Heart left ventricle (tissue), 16 donors: ENCODE measurements around the gene TTC21B. TPM values are rescaled to one million over a fixed set of nuclear protein-coding genes. Genes with fewer than 3 reads are reported as not detected.
A peak's percentile ranks its signal among the peaks of the same experiment; 100 is the strongest.

Experiments used
- ATAC-seq, 4 donors: fragments of 200-7000 bp; cut with Tn5 transposase; one replicate each; pipeline ENCODE4 v1.9.1; 2020 to 2022; ENCODE audit warnings: moderate library complexity in 4 of 4, mild to moderate bottlenecking in 3 of 4, moderate number of reproducible peaks in 1 of 4
- DNase-seq, 5 donors: peaks; one replicate each; pipeline ENCODE4 v3.0.0-alpha.2; 2020
- H3K27ac ChIP-seq, 12 donors: fragments of 200-600 bp; sonication (generic) in 4 of 12; one replicate each; pipeline versions ENCODE4 v1.5.0 to v1.8.0; 2016 to 2022; ENCODE audit warnings: mild to moderate bottlenecking in 2 of 12
- H3K27me3 ChIP-seq, 9 donors: fragments of 200-600 bp; sonication (generic) in 2 of 9; one replicate each; pipeline versions ENCODE4 v1.5.1 to v1.8.0; 2016 to 2022; ENCODE audit warnings: mild to moderate bottlenecking in 3 of 9
- H3K36me3 ChIP-seq, 9 donors: fragments of 200-600 bp; sonication (generic) in 2 of 9; one replicate each; pipeline versions ENCODE4 v1.5.0 to v1.8.0; 2018 to 2022; ENCODE audit warnings: mild to moderate bottlenecking in 2 of 9
- H3K4me1 ChIP-seq, 12 donors: fragments of 200-600 bp; sonication (generic) in 4 of 12; one replicate each; pipeline versions ENCODE4 v1.5.0 to v1.8.0; 2016 to 2022; ENCODE audit warnings: mild to moderate bottlenecking in 3 of 12
- H3K4me3 ChIP-seq, 12 donors: fragments of 200-600 bp; sonication (generic) in 4 of 12; one replicate each; pipeline versions ENCODE4 v1.5.0 to v1.8.0; 2017 to 2022; ENCODE audit warnings: mild to moderate bottlenecking in 9 of 12, moderate library complexity in 4 of 12
- H3K9me3 ChIP-seq, 12 donors: fragments of 200-600 bp; sonication (generic) in 4 of 12; one replicate each; pipeline versions ENCODE4 v1.5.0 to v1.8.0; 2016 to 2022; ENCODE audit warnings: mild to moderate bottlenecking in 1 of 12
- CTCF ChIP-seq, 12 donors: fragments of 200-600 bp; sonication (generic) in 4 of 12; IDR thresholded peaks; one replicate each; pipeline versions ENCODE4 v1.5.0 to v1.8.0; 2018 to 2022; ENCODE audit warnings: antibody characterized with exemption in 12 of 12, mild to moderate bottlenecking in 5 of 12
- POLR2A ChIP-seq, 2 donors: fragments of 450-650 bp; IDR thresholded peaks; one replicate each; pipeline ENCODE4 v1.6.1; 2017; ENCODE audit warnings: antibody characterized with exemption in 2 of 2, mild to moderate bottlenecking in 2 of 2, moderate library complexity in 2 of 2
- WGBS, 4 donors: extraction: QIAGEN DNeasy Blood & Tissue Kit in 2 of 4; methylation state at CpG; one replicate each; pipeline versions ENCODE4 v1.1.5 to v1.1.7; 2013 to 2018; 5-methylcytosine and 5-hydroxymethylcytosine counted together
- intact Hi-C, 10 donors: fragments of 100-400 bp; cut with DNase I; formaldehyde crosslinking; loops; one replicate each; pipeline versions ENCODE4 v1.11.1 to v1.14.2; 2022
- long read RNA-seq, 3 donors: library from polyadenylated mRNA; unstranded; transcript quantifications; one replicate each; pipeline ENCODE4 v2.0.0, GENCODE V29; 2020 to 2021
- polyA plus RNA-seq, 2 donors: library from polyadenylated mRNA; stranded (reverse); fragments of 200-250 nt; gene quantifications; one replicate each; pipeline ENCODE4 v1.2.3, GENCODE V29; 2013
- total RNA-seq, 9 donors: library from RNA; depleted of rRNA in 2 of 9; stranded (reverse); fragments of >200 nt in 2 of 9; fragmentation: NEBNext Ultra II Directional in 3 of 9; extraction: Animal tissue kit (Norgen Biotek cat#: 25700) in 3 of 9; gene quantifications; one replicate each; pipeline versions ENCODE4 v1.1.0 to v1.2.4, GENCODE V29; 2016 to 2023
- donor health status: ischemic (EF 13 %, LVEDD 7.1; RV severe dilation, severe dysfunction).
- donor health status: healthy with polysubstance abuse.
- donor health status: DM: no; HTN: yes; CAD: no.
- donor health status: DM: no; HTN: no; CAD: no.
- donor health status: ischemic (EF 25% LVEDD 6.9; RV normal size, moderate dysfunction).
- donor health status: ischemic (EF 25% LVEDD 5.7; RV mildly dilated, moderate dysfunction).
- donor health status: healthy.
- donor health status: DM: yes; HTN: yes; CAD: no.
- donor health status: ischemic (EF 35%, LVEDD 5.7; RV mildly dilated, moderate dysfunction).
- donor health status: nonischemic (EF 11% LVEDD 7.7; RV severe dilation, severe dysfunction).
- donor health status: DM: yes; HTN: yes; CAD: no.
- donor health status: PGD.
- donor health status: ischemic (EF 29% LVEDD 5.4; RV normal size, mild dysfunction).
- donor health status: nonischemic (EF 23%, LVEDD 6.1; RV moderate dilation, normal function).

The TTC21B gene
- total RNA-seq (10 to 100 TPM in 8 of 9 donors, 1 to 10 TPM in 1; 8.8 to 16.1 (median 13.6) TPM), polyA plus RNA-seq (1 to 10 TPM; 3.7 to 5.4 TPM)
- long read RNA-seq, donor 1, full-length matches to known transcripts: 15 of 20 reads
- long read RNA-seq, donor 1, partial matches to known transcripts: 4 of 20 reads
- long read RNA-seq, donor 1, other reads (novel, unspliced or antisense): 1 of 20 reads
- long read RNA-seq, donor 2, full-length matches to known transcripts: 22 of 40 reads
- long read RNA-seq, donor 2, partial matches to known transcripts: 12 of 40 reads
- long read RNA-seq, donor 2, other reads (novel, unspliced or antisense): 6 of 40 reads
- long read RNA-seq, donor 3, full-length matches to known transcripts: 18 of 23 reads
- long read RNA-seq, donor 3, partial matches to known transcripts: 1 of 23 reads
- long read RNA-seq, donor 3, other reads (novel, unspliced or antisense): 4 of 23 reads

GRCh38 chr2:165953655-165954606 is at the start of gene TTC21B:
TSS of gene TTC21B (minus strand) at chr2:165953776. CDS start at chr2:165953705, 71 bp downstream.
- Histone ChIP-seq H3K27ac (peak within 1 kb of the TSS; percentile 23 to 91 (median 84)), H3K27me3 (no peaks in the 10 kb centered on the region), H3K36me3 (peaks cover 0 to 7% (median 3%) of the 10 kb centered on the region in 9 donors), H3K9me3 (no peaks in the 10 kb centered on the region), H3K4me3 (peak within 1 kb of the TSS; percentile 54 to 91 (median 80)), H3K4me1 (peaks cover 0 to 37% (median 20%) of the 10 kb centered on the region in 12 donors)
- ATAC-seq (peak; percentile 100), DNase-seq (peak; percentile 96 to 97 (median 97))
- WGBS, 4 donors: 0 to 1% (median 1%) methylated on average over 34 to 55 of the region's 55 CpGs
- TF ChIP-seq POLR2A (IDR thresholded peaks at IDR 0.05) (peak; percentile 21 to 64), CTCF (IDR thresholded peaks at IDR 0.05) (peak; percentile 78 to 88 (median 84))
- intact Hi-C loops: loop anchor here in 8 of 10 donors (2.0 to 10.0 kb wide), 4 partner anchors 171 to 231 kb away; partner anchors contain the start of gene SCN1A (in 5 of the 8)

- Histone ChIP-seq H3K27ac (no peak overlapping the region), H3K27me3 (no peaks in the 10 kb centered on the region), H3K4me1 (no peaks in the 10 kb centered on the region), H3K9me3 (no peaks in the 10 kb centered on the region), H3K36me3 (no peaks in the 10 kb centered on the region), H3K4me3 (no peak overlapping the region)
- no peak for ATAC-seq
- 48 to 63% (median 59%) methylated on average over 2 of the region's 2 CpGs for WGBS, 4 donors
- DNase-seq: no peak
- TF ChIP-seq CTCF (IDR thresholded peaks at IDR 0.05) (no peak), POLR2A (IDR thresholded peaks at IDR 0.05) (no peak)
- intact Hi-C loops: no loop called here
Observed at GRCh38 chr2:166000401-166000800, 46.8 kb upstream of the TTC21B start.

- intact Hi-C loops: no loop called here
- H3K4me3 ChIP-seq: no peak overlapping the region
- no peak for DNase-seq
Observed at GRCh38 chr2:165990846-165991245, 37.3 kb upstream of the TTC21B start.

More at GRCh38 chr2:165990846-165991245, 37.3 kb upstream of the TTC21B start:
- Histone ChIP-seq H3K9me3 (peaks cover 0 to 3% (median 0%) of the 10 kb centered on the region in 12 donors), H3K36me3 (no peaks in the 10 kb centered on the region), H3K27me3 (no peaks in the 10 kb centered on the region), H3K27ac (no peak overlapping the region), H3K4me1 (no peaks in the 10 kb centered on the region)
- ATAC-seq: no peak
- TF ChIP-seq CTCF (IDR thresholded peaks at IDR 0.05) (no peak), POLR2A (IDR thresholded peaks at IDR 0.05) (no peak)
